HG02973 (cell line): ENCODE measurements around the gene E2F1.

Experiments
- ATAC-seq: cut with Tn5 transposase; IDR thresholded peaks from one replicate; pipeline ENCODE4 v1.9.1; 2021; ENCODE audit warnings: moderate library complexity; ENCODE audit not compliant: unreplicated experiment

E2F1 gene

GRCh38 chr20:33673114-33673409, 13.1 kb downstream of the E2F1 start:
- ATAC-seq, result no peak

- ATAC-seq, result no peak
These were observed 13.6 kb downstream of the E2F1 start for GRCh38 chr20:33672426-33673113.

- no peak for ATAC-seq
These were observed 14.5 kb downstream of the E2F1 start for GRCh38 chr20:33671573-33672288.

GRCh38 chr20:33670715-33671499, 15.3 kb downstream of the E2F1 start:
- ATAC-seq, result no peak

GRCh38 chr20:33669873-33670640, 16.1 kb downstream of the E2F1 start:
- ATAC-seq, result no peak

GRCh38 chr20:33669224-33669623, 17.0 kb downstream of the E2F1 start:
- no peak for ATAC-seq

GRCh38 chr20:33668466-33669155, 17.6 kb downstream of the E2F1 start:
- no peak for ATAC-seq

GRCh38 chr20:33667676-33668465, 18.3 kb downstream of the E2F1 start:
- no peak for ATAC-seq

GRCh38 chr20:33667245-33667675, 18.9 kb downstream of the E2F1 start:
- peak; percentile 2 for ATAC-seq

GRCh38 chr20:33666293-33667244, 19.6 kb downstream of the E2F1 start, which contains the start of gene ACTL10:
TSS of gene ACTL10 (plus strand) at chr20:33666943. CDS start at chr20:33667498, 555 bp downstream.
- peak; percentile 52 for ATAC-seq

- no peak for ATAC-seq
These were observed 21.4 kb downstream of the E2F1 start for GRCh38 chr20:33664762-33665144.

- no peak for ATAC-seq
These were observed 22.0 kb downstream of the E2F1 start for GRCh38 chr20:33664085-33664761.

- peak; percentile 38 for ATAC-seq
These were observed 22.8 kb downstream of the E2F1 start for GRCh38 chr20:33663161-33664084.

GRCh38 chr20:33662172-33662571, 24.0 kb downstream of the E2F1 start, which contains the start of gene C20orf144:
TSS of gene C20orf144 (plus strand) at chr20:33662327. CDS start at chr20:33662346, 19 bp downstream.
- no peak for ATAC-seq

- ATAC-seq, result no peak
These were observed 25.5 kb downstream of the E2F1 start for GRCh38 chr20:33660685-33661058.

- no peak for ATAC-seq
These were observed 26.0 kb downstream of the E2F1 start for GRCh38 chr20:33660035-33660684.
